GM12878 (cell line): ENCODE measurements around the gene MPV17L.

Experiments
- BHLHE40 ChIP-seq, 2 experiments: fragments of 450-650 bp in 1 of 2; IDR thresholded peaks; 2 replicates each; pipeline ENCODE4 v1.6.1; 2011 to 2017; ENCODE audit warnings: low read depth in 2 of 2, borderline replicate concordance in 1 of 2, improper control_type of control experiment in 1 of 2, low read length in 1 of 2, mild to moderate bottlenecking in 1 of 2
- CEBPB ChIP-seq, 2 experiments: fragments of 150-350 bp in 1 of 2; IDR thresholded peaks; 2 replicates each; pipeline ENCODE4 v1.6.1; 2012 to 2014; ENCODE audit warnings: low read depth in 2 of 2, low read length in 2 of 2, borderline replicate concordance in 1 of 2, inconsistent platforms in 1 of 2
- CHD2 ChIP-seq: IDR thresholded peaks from 2 replicates; pipeline ENCODE4 v1.6.1; 2011; ENCODE audit warnings: low read depth, low read length, improper control_type of control experiment, borderline replicate concordance
- DPF2 ChIP-seq: fragments of 450-650 bp; IDR thresholded peaks from 2 replicates; pipeline ENCODE4 v1.6.1; 2017; ENCODE audit warnings: mild to moderate bottlenecking
- EP300 ChIP-seq, 2 experiments: fragments of 150-350 bp in 1 of 2; IDR thresholded peaks; 2 replicates each; pipeline ENCODE4 v1.6.1; 2011 to 2012; ENCODE audit warnings: low read depth in 2 of 2, low read length in 2 of 2, borderline replicate concordance in 1 of 2, improper control_type of control experiment in 1 of 2, inconsistent platforms in 1 of 2; ENCODE audit not compliant: control insufficient read depth in 1 of 2
- FOXK2 ChIP-seq: fragments of 450-650 bp; IDR thresholded peaks from 2 replicates; pipeline ENCODE4 v1.6.1; 2017; ENCODE audit warnings: mild to moderate bottlenecking, moderate library complexity
- POLR2AphosphoS5 ChIP-seq: IDR thresholded peaks from 2 replicates; pipeline ENCODE4 v1.6.1; 2011; ENCODE audit warnings: mild to moderate bottlenecking, low read length, inconsistent platforms
- SUPT20H ChIP-seq: IDR thresholded peaks from 2 replicates; pipeline ENCODE4 v1.6.1; 2011; ENCODE audit warnings: low read depth, mild to moderate bottlenecking, low read length, moderate library complexity, borderline replicate concordance; ENCODE audit not compliant: control insufficient read depth
- TAF1 ChIP-seq: IDR thresholded peaks from 2 replicates; pipeline ENCODE4 v1.6.1; 2011; ENCODE audit warnings: mild to moderate bottlenecking, low read depth, low read length, borderline replicate concordance
- TBL1XR1 ChIP-seq: IDR thresholded peaks from 2 replicates; pipeline ENCODE4 v1.6.1; 2012; ENCODE audit warnings: low read depth, low read length, improper control_type of control experiment
- TF ChIP-seq, protein P1 (sequence below), 3 experiments: IDR thresholded peaks in 2 of 3; conservative IDR thresholded peaks in 1 of 3; 2 replicates each; pipeline ENCODE4 v1.5.1; 2011; ENCODE audit warnings: low read depth in 3 of 3, low read length in 3 of 3, mild to moderate bottlenecking in 3 of 3, control low read depth in 2 of 3, moderate library complexity in 2 of 3, inconsistent platforms in 1 of 3, mixed read lengths in 1 of 3; ENCODE audit not compliant: control insufficient read depth in 2 of 3, insufficient read depth in 1 of 3; ENCODE audit errors: extremely low read depth in 1 of 3
- TF ChIP-seq, protein P2 (sequence below): IDR thresholded peaks from 2 replicates; pipeline ENCODE4 v1.6.1; 2012; ENCODE audit warnings: low read depth, low read length, improper control_type of control experiment
- TF ChIP-seq, protein P3 (sequence below): IDR thresholded peaks from 2 replicates; pipeline ENCODE4 v1.6.1; 2011; ENCODE audit warnings: low read depth, low read length, improper control_type of control experiment, borderline replicate concordance

DNA sequence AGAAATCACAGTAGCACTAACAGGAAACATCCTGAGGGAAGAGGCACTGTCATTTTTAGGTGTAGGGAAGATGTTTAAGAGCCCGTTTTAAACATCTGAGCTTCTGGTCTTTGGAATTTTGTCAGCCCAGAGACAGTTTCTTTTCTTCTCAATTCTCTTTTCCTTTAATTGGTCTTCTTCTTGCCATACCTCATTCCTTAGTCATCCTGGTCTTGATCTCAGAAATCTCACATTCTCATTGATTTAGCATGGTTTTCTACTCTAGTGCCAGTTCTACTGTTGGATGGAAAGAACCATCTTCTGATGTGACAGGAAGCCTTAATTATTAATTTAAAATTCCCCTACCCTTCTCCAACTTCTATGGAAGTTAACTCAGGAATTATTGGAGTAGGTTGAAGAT, 64.2 kb downstream of the MPV17L start:
- TF ChIP-seq TAF1 (no peak), CEBPB (IDR thresholded peaks at IDR 0.05; ENCODE audit: borderline replicate concordance in 1 of 2, low read depth in 2 of 2, low read length in 2 of 2) (no peak), CHD2 (no peak), DPF2 (no peak), BHLHE40 (IDR thresholded peaks at IDR 0.05; ENCODE audit: borderline replicate concordance in 1 of 2, low read depth in 2 of 2, low read length in 1 of 2) (no peak), EP300 (IDR thresholded peaks at IDR 0.05; ENCODE audit: borderline replicate concordance in 1 of 2, control insufficient read depth in 1 of 2, low read depth in 2 of 2, low read length in 2 of 2) (no peak), POLR2AphosphoS5 (no peak), TBL1XR1 (no peak), SUPT20H (no peak), FOXK2 (no peak)
- TF ChIP-seq, protein P1, sequence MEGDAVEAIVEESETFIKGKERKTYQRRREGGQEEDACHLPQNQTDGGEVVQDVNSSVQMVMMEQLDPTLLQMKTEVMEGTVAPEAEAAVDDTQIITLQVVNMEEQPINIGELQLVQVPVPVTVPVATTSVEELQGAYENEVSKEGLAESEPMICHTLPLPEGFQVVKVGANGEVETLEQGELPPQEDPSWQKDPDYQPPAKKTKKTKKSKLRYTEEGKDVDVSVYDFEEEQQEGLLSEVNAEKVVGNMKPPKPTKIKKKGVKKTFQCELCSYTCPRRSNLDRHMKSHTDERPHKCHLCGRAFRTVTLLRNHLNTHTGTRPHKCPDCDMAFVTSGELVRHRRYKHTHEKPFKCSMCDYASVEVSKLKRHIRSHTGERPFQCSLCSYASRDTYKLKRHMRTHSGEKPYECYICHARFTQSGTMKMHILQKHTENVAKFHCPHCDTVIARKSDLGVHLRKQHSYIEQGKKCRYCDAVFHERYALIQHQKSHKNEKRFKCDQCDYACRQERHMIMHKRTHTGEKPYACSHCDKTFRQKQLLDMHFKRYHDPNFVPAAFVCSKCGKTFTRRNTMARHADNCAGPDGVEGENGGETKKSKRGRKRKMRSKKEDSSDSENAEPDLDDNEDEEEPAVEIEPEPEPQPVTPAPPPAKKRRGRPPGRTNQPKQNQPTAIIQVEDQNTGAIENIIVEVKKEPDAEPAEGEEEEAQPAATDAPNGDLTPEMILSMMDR (IDR thresholded peaks at IDR 0.05 in 2 of 3, conservative IDR thresholded peaks at IDR 0.05 in 1 of 3; ENCODE audit: control insufficient read depth in 2 of 3, extremely low read depth in 1 of 3, insufficient read depth in 1 of 3, low read depth in 3 of 3, low read length in 3 of 3) = no peak
- TF ChIP-seq, protein P2, sequence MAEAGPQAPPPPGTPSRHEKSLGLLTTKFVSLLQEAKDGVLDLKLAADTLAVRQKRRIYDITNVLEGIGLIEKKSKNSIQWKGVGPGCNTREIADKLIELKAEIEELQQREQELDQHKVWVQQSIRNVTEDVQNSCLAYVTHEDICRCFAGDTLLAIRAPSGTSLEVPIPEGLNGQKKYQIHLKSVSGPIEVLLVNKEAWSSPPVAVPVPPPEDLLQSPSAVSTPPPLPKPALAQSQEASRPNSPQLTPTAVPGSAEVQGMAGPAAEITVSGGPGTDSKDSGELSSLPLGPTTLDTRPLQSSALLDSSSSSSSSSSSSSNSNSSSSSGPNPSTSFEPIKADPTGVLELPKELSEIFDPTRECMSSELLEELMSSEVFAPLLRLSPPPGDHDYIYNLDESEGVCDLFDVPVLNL = no peak
- TF ChIP-seq, protein P3, sequence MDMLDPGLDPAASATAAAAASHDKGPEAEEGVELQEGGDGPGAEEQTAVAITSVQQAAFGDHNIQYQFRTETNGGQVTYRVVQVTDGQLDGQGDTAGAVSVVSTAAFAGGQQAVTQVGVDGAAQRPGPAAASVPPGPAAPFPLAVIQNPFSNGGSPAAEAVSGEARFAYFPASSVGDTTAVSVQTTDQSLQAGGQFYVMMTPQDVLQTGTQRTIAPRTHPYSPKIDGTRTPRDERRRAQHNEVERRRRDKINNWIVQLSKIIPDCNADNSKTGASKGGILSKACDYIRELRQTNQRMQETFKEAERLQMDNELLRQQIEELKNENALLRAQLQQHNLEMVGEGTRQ = no peak
